NCI-H2227 (cell line): ENCODE data around the gene KIAA0513.

Source experiments
- DNase-seq: peaks from one replicate; lab custom pipeline; 2025; ENCODE audit not compliant: unreplicated experiment; lab: John Stamatoyannopoulos, UW

KIAA0513 gene

DNA sequence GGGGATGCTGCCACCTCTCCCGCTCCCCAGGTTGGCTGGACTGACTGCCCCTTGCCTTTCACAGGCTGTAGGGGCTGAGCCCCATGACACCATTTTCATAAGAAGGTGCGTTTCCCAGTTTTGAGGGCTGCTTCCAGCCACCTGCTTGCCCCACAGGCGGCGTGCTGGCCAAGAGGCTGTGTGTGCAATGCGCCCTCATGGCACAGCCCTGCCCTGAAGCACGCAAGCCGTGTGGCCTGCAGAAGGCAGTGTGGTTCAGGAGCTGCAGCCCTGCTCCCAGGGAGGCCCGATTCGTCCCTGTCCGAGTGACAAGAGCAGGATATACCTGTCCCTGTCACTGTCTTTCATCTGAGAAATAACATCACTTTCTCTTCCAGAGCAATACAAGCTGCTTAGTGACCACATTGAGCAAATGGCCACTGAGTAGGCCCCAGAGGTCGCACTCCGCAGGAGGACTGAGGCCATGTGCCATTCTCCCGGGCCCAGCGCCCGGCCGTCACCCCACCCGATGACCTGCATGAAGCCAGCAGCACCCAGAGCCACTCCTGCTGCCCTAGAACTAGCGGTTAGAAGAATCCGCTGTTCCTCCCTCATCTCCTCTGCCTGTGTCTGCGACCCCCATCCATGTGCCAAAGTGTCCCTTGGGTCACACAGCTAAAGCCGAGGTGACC is 60.4 kb downstream of the KIAA0513 start:
- no peak for DNase-seq

DNA sequence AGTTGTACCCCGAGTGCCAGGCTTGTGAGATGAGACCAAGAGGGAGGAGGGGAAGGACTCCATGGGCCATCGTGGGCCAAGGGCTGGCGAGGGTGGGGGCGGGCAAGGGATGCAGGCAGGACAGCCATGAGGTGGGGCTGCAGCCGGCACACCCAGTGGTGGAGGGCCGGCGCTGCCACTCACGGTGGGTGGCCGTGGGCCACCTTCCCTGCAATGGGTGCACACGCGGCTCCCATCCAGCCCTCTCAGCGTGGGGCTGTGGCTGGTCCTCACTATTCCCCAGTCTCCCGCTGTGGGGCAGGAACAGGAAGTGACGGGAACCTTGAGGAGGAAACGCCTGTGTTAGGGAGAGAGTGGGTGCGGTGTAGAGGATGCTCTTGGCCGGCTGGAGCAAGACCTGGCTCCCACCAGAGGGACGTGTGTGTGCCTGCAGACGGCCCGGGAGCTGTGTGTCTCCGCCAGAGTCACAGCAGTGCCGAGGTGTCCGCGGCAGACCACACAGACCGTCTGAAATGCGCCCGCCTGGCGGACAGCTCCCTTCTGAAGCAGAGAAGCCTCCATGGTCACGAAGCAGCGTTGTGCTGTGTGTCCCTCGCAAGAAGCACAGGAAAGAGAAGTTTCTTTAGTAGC is 61.1 kb downstream of the KIAA0513 start:
- DNase-seq, result no peak

DNA sequence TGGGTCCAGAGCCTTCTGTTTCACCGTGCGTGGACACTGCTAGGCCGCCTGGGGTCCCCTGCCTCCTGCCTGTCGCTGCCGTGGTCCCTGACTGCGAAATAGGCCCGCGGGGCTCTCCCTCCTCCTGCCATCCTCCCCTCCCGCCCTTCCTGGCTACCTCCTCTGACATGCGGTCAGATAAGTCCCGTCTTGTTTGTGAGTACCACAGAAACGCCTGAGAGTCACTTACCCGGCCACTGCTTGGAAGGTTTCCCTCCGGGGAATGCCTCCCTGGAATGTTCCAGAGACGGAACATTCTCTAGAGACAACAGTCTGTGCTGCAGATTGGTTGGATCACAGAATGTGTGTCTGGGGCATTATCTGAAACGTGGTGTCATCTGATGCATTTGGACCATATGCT is 61.9 kb downstream of the KIAA0513 start:
- DNase-seq, result no peak

- DNase-seq, result no peak
These were observed 62.6 kb downstream of the KIAA0513 start for GRCh38 chr16:85090181-85090580.

DNA sequence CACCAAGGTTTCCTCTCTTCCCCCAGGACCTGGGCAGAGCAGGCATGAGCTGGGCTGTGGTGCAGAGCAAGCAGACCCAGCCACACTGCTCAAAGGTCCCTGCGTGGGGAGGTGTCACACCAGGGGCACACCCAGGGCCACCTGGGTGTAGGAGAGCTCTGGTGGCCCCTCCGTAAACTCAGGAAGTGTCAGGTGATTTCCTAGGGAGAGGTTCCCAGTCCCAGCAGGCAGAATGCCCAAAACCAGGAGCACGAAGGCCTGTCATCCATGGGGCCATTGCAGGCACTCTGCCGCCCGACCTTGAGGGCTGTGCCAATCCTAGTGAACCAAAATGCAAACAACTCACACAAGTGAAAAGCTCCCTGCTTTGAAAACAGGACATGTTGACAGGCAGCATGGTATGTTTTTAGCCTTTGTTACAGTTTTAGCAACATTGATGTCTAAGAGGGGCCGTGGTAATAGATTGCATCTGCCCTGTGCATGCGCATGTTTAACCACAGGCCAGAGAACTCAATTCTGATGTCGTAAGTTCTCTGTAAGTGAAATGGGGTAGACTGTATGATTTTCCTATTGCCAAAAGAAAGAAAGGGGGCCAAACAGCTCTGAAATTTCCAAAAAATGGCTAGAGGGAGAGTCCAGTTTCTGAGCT is 63.4 kb downstream of the KIAA0513 start:
- DNase-seq, result no peak

- DNase-seq, result no peak
These were observed 63.9 kb downstream of the KIAA0513 start for GRCh38 chr16:85091522-85091910.

GRCh38 chr16:85092309-85092708 is 64.7 kb downstream of the KIAA0513 start:
- DNase-seq, result no peak

DNA sequence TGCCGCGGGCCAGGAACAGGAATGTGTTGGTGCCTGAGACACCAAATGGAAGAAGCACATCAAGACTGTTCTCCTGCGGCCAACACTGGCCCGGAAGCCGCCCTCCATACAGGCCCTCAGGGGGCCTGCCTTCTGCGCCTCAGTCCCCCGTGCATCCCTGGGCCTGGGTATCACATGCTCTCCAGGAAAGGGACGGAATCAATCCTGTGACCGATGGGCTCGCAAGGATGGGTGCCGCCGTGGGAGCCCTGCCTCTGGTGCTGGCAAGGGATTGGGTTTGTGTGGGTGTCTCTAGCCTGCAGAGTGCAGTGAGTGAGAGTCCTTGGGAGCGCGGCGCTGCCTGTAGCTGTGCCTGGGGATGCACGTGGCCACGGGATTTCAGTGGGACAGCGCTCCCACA is 65.3 kb downstream of the KIAA0513 start:
- DNase-seq, result no peak

DNA sequence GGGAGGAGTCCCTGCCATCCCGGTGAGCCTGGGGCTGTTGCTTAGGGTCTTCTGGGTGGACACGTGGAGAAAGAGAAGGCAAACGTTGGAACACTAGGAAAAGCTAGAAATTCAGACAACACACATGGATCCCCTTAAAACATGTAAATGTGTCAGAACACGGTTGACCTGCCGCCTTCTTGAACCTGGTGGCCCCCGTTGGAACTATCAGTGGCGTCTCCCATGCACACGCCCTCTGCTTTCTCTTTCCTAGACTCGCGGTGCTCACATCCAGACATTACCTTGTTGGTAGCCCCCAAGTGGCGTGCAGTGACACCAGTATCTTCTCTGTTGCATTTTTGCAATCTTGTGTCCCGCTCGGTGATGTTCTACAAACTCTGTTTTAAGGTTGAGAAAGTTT is 66.1 kb downstream of the KIAA0513 start:
- no peak for DNase-seq

DNA sequence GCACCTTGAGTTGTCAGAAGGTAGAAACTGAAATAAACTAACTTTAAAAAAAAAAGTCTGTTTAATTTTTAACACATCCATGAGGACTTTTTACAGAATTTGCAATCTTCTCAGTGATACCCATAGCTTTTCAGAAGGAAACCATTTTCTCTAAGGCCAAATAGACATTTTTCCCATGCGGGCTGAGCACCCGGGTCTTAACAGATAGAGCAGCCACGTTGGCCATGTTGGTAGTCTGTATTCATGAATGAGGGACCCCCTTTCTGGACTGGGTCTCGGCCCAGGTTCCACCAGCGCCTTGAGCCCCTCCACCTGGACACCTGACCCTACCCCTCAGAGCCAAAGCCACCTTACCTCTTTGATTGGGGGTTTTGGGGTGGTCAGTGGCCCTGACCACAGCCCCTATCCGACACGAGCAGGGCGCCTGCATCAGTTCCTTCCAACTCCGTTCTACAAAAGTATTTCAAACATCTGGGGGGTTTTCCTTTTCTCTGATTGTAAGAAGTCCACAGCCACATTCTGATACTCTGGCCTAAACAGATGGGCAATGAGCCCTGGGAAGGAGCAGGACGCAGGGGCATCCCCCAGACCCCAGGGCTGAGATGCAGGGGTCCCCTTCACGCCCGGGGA is 66.7 kb downstream of the KIAA0513 start:
- DNase-seq, result no peak

DNA sequence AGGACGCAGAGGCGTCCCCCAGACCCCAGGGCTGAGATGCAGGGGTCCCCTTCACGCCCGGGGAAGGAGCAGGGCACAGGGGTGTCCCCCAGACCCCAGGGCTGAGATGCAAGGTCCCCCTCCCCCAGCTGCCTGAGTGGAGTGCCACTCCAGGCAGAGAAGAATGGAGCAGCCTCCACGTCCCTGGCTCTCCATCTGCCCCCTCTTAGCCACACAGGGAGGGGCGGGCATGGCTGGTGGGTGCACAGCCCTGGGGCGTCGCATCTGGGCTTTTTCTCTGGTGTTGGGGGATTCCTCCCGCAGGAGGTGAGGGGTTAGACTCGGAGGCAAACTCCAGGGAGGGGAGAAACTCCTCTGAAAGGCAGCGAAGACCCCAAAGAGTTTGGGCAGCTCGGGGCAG is 67.2 kb downstream of the KIAA0513 start:
- DNase-seq, result no peak

GRCh38 chr16:85096921-85097320 is 69.3 kb downstream of the KIAA0513 start:
- DNase-seq, result no peak

- DNase-seq, result no peak
These were observed 71.0 kb downstream of the KIAA0513 start for GRCh38 chr16:85098565-85098964.

DNA sequence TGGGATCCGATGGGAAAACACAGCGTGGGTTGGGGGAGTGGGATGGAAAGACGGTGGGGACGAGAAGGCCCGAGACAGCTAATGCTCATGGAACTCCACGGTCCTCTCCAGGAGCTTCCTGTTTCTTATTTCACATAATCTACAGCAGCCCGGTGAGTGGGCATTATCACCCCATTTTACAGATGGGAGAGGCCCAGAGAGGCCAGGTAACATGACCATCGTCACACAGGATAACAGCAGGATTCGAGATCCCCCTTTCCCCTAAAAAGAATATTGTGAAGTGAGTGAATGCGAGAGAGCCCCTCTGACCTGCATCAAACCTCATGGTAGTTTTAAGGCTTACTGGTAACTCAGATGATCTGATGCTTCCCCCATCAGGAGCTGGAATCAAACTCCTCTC is 72.7 kb downstream of the KIAA0513 start:
- DNase-seq, result no peak

- no peak for DNase-seq
These were observed 74.5 kb downstream of the KIAA0513 start for GRCh38 chr16:85101956-85102630.

GRCh38 chr16:85103114-85104079 is 75.8 kb downstream of the KIAA0513 start:
- no peak for DNase-seq

GRCh38 chr16:85104147-85104546 is 76.6 kb downstream of the KIAA0513 start:
- no peak for DNase-seq

DNA sequence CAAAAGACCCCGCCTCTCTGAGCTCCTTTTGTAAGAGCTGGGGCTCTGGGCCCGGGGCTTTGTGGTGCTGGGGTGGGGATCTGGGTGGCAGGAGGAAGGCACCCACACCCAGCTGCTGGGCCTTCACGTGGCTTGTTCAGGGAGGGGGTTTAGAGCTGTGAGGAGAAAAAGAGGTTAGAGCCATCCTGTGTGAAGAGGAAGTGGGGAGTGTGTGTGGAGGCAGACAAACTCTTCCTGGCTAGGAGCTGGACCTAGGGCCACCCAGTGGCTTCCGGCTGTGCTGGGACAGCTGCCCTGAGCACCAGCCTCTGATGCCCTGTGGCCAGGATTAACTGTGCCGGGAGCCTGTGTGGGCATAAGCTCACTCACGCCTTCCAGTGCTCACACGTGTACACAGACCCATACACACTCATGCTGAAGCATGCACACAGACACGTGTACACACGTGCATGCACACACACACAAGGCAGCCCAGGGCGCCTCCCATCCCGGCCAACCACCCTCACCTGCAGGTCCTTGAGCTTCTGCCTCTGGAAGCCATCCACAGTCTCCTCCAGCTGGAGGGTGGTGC is 77.3 kb downstream of the KIAA0513 start:
- DNase-seq, result no peak

DNA sequence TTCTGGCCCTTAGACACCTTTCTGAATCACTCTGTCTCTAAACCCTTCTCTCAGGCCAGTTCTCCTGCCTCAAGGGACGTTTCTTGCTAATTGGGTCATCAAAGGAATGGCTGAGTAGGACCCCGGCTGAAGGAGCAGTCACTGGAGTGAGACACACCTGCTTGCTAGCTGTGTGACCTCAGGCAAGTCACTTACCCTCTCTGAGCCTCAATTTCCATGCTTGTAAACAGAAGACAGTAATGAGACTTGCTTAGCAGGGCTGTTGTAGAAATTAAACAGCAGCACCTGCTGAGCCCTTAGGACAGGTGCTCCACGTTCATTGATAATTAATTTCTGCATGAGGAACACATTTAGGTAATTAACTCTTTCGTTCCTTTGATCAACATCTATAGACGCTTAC is 77.9 kb downstream of the KIAA0513 start:
- no peak for DNase-seq

DNA sequence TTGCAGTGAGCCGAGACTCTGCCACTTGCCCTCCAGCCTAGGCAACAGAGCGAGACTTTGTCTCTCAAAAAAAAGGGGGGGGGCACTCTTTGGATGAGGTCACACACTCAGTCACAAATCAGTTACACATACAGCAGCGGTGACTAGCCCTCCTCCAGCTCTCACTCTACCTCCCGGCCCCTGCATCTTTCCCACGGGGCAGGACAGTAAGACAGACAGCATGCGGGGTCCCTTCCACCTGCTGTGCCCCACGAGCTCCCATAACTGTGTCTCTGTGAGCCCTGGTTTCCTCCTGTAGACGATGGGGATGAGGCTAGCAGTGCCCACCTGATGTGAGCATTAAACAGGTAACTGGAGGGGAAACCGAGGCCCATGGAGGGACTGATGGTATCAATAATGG is 79.5 kb downstream of the KIAA0513 start:
- no peak for DNase-seq
